Right atrium auricular region (tissue), 2 donors: Measurements from ENCODE around the gene LCN9. TPM values are rescaled to one million over a fixed set of nuclear protein-coding genes. Genes with fewer than 3 reads are reported as not detected.
A peak's percentile ranks its signal among the peaks of the same experiment; 100 is the strongest.

Source experiments
- DNase-seq: peaks from one replicate; pipeline ENCODE4 v3.0.0-alpha.2; 2019; ENCODE audit warnings: low spot score
- H3K27ac ChIP-seq, 2 donors: fragments of 200-600 bp; sonication (generic); 1 replicate in 1 of 2; 2 replicates in 1 of 2; pipeline ENCODE4 v1.5.1; 2016 to 2019
- H3K27me3 ChIP-seq, 2 donors: fragments of 200-600 bp; sonication (generic); one replicate each; pipeline versions ENCODE4 v1.5.1 to v1.6.0; 2017 to 2019
- H3K36me3 ChIP-seq: fragments of 200-600 bp; sonication (generic); one replicate; pipeline ENCODE4 v1.5.1; 2016
- H3K4me1 ChIP-seq, 2 donors: fragments of 200-600 bp; sonication (generic); one replicate each; pipeline versions ENCODE4 v1.5.1 to v1.6.0; 2017 to 2019
- H3K4me3 ChIP-seq, 2 donors: fragments of 200-600 bp; sonication (generic); 1 replicate in 1 of 2; 2 replicates in 1 of 2; pipeline ENCODE4 v1.5.1; 2017 to 2019; ENCODE audit warnings: mild to moderate bottlenecking in 1 of 2, moderate library complexity in 1 of 2
- H3K9me3 ChIP-seq, 2 donors: fragments of 200-600 bp; sonication (generic); one replicate each; pipeline ENCODE4 v1.5.1; 2019
- CTCF ChIP-seq, 2 donors: fragments of 200-600 bp; sonication (generic); IDR thresholded peaks; one replicate each; pipeline ENCODE4 v1.5.1; 2019; ENCODE audit warnings: antibody characterized with exemption in 2 of 2
- total RNA-seq, 2 donors: library from RNA; depleted of rRNA; stranded (reverse); fragments of >200 nt; gene quantifications; one replicate each; pipeline ENCODE4 v1.1.0, GENCODE V29; 2016

LCN9 gene
- total RNA-seq, 2 donors from 2014 or later, result not detected

- Histone ChIP-seq H3K9me3 (no peaks in the 10 kb centered on the region), H3K36me3 (no peaks in the 10 kb centered on the region), H3K4me1 (peaks cover 0 to 15% of the 10 kb centered on the region in 2 donors), H3K4me3 (peak within 1 kb of the TSS in 1 of 2 donors; percentile 29), H3K27ac (no peak within 1 kb of the TSS), H3K27me3 (no peaks in the 10 kb centered on the region)
- no peak for DNase-seq
- peak; percentile 94 to 95 for TF ChIP-seq CTCF (IDR thresholded peaks at IDR 0.05)
These were observed 39.0 kb downstream of the LCN9 start, which contains the start of gene KCNT1 for GRCh38 chr9:135701959-135702721. TSS of gene KCNT1 (plus strand) at chr9:135702185. CDS start at chr9:135702259, 74 bp downstream.

- no peak for TF ChIP-seq CTCF (IDR thresholded peaks at IDR 0.05)
- Histone ChIP-seq H3K4me3 (no peak overlapping the region), H3K9me3 (no peaks in the 10 kb centered on the region), H3K4me1 (peaks cover 0 to 15% of the 10 kb centered on the region in 2 donors), H3K36me3 (no peaks in the 10 kb centered on the region), H3K27me3 (no peaks in the 10 kb centered on the region), H3K27ac (no peak overlapping the region)
- no peak for DNase-seq
These were observed 40.6 kb downstream of the LCN9 start for GRCh38 chr9:135703726-135704125.

- no peaks in the 10 kb centered on the region for H3K36me3 ChIP-seq
- TF ChIP-seq CTCF (IDR thresholded peaks at IDR 0.05), result no peak
- H3K4me1 ChIP-seq, result peaks cover 0 to 15% of the 10 kb centered on the region in 2 donors
- H3K27ac ChIP-seq, result no peak overlapping the region
- no peaks in the 10 kb centered on the region for H3K9me3 ChIP-seq
- no peaks in the 10 kb centered on the region for H3K27me3 ChIP-seq
- no peak overlapping the region for H3K4me3 ChIP-seq
- DNase-seq, result no peak
These were observed 41.4 kb downstream of the LCN9 start for GRCh38 chr9:135704483-135704882.

- no peaks in the 10 kb centered on the region for H3K36me3 ChIP-seq
- H3K27me3 ChIP-seq, result no peaks in the 10 kb centered on the region
- H3K27ac ChIP-seq, result no peak overlapping the region
- no peak overlapping the region for H3K4me3 ChIP-seq
- H3K4me1 ChIP-seq, result peaks cover 0 to 15% of the 10 kb centered on the region in 2 donors
- H3K9me3 ChIP-seq, result no peaks in the 10 kb centered on the region
- no peak for DNase-seq
- no peak for TF ChIP-seq CTCF (IDR thresholded peaks at IDR 0.05)
These were observed 42.3 kb downstream of the LCN9 start for GRCh38 chr9:135705376-135705775.

GRCh38 chr9:135706288-135706687, 43.2 kb downstream of the LCN9 start:
- Histone ChIP-seq H3K27ac (no peak overlapping the region), H3K4me1 (peaks cover 0 to 15% of the 10 kb centered on the region in 2 donors), H3K36me3 (no peaks in the 10 kb centered on the region), H3K27me3 (no peaks in the 10 kb centered on the region), H3K4me3 (no peak overlapping the region), H3K9me3 (no peaks in the 10 kb centered on the region)
- TF ChIP-seq CTCF (IDR thresholded peaks at IDR 0.05), result no peak
- DNase-seq, result no peak
